Keratinocyte (primary cell): ENCODE results near the gene NDUFA11. TPM values are rescaled to one million over a fixed set of nuclear protein-coding genes. Genes with fewer than 3 reads are reported as not detected.
A peak's percentile ranks its signal among the peaks of the same experiment; 100 is the strongest.

ENCODE experiments used
- DNase-seq: peaks from one replicate; pipeline ENCODE4 v3.0.0-alpha.2; 2011; ENCODE audit warnings: low read depth, missing footprints, low spot score
- FAIRE-seq: peaks from 2 replicates; lab custom pipeline; 2011; peaks lifted over from hg19 to GRCh38; lab: Jason Lieb, UNC
- H2AFZ ChIP-seq: 2 replicates; pipeline ENCODE4 v1.6.0; 2012; ENCODE audit warnings: low read length, control low read depth, inconsistent platforms; ENCODE audit not compliant: control insufficient read depth
- H3K27ac ChIP-seq: 2 replicates; pipeline ENCODE4 v1.5.1; 2011; ENCODE audit warnings: low read length; ENCODE audit not compliant: control insufficient read depth, insufficient read depth
- H3K27me3 ChIP-seq: 3 replicates; pipeline ENCODE4 v1.6.0; 2011; ENCODE audit warnings: low read length; ENCODE audit not compliant: control insufficient read depth, insufficient read depth; ENCODE audit errors: extremely low read depth
- H3K36me3 ChIP-seq, 2 experiments: 2 replicates in 1 of 2; 3 replicates in 1 of 2; pipeline ENCODE4 v1.5.1; 2011; ENCODE audit warnings: low read length in 2 of 2, mild to moderate bottlenecking in 1 of 2; ENCODE audit not compliant: control insufficient read depth in 2 of 2, insufficient read depth in 2 of 2; ENCODE audit errors: extremely low read depth in 1 of 2
- H3K4me1 ChIP-seq: 3 replicates; pipeline ENCODE4 v1.5.1; 2011; ENCODE audit warnings: low read length; ENCODE audit not compliant: control insufficient read depth, insufficient read depth; ENCODE audit errors: extremely low read depth
- H3K4me2 ChIP-seq: 3 replicates; pipeline ENCODE4 v1.6.0; 2011; ENCODE audit warnings: low read depth, low read length; ENCODE audit not compliant: control insufficient read depth, insufficient read depth; ENCODE audit errors: extremely low read depth
- H3K4me3 ChIP-seq, 3 experiments: fragments of 200-600 bp in 1 of 3; sonication (generic) in 1 of 3; 2 replicates in 2 of 3; 3 replicates in 1 of 3; pipeline ENCODE4 v1.5.1; 2011 to 2016; ENCODE audit warnings: low read length in 3 of 3, mild to moderate bottlenecking in 3 of 3, control low read depth in 2 of 3, inconsistent platforms in 1 of 3, low read depth in 1 of 3, mixed read lengths in 1 of 3, mixed run types in 1 of 3, moderate library complexity in 1 of 3; ENCODE audit not compliant: control insufficient read depth in 2 of 3, insufficient read depth in 2 of 3; ENCODE audit errors: extremely low read depth in 1 of 3
- H3K79me2 ChIP-seq: 2 replicates; pipeline ENCODE4 v1.6.0; 2012; ENCODE audit warnings: low read length; ENCODE audit not compliant: control insufficient read depth, insufficient read depth
- H3K9ac ChIP-seq: 3 replicates; pipeline ENCODE4 v1.6.0; 2011; ENCODE audit warnings: low read length; ENCODE audit not compliant: control insufficient read depth, insufficient read depth; ENCODE audit errors: extremely low read depth
- H3K9me1 ChIP-seq: 3 replicates; pipeline ENCODE4 v1.6.0; 2011; ENCODE audit warnings: low read length; ENCODE audit not compliant: control insufficient read depth, insufficient read depth; ENCODE audit errors: extremely low read depth
- H3K9me3 ChIP-seq: 2 replicates; pipeline ENCODE4 v1.5.1; 2012; ENCODE audit warnings: low read depth, low read length; ENCODE audit not compliant: control insufficient read depth
- H4K20me1 ChIP-seq: 3 replicates; pipeline ENCODE4 v1.6.0; 2011; ENCODE audit warnings: low read length; ENCODE audit not compliant: control insufficient read depth, insufficient read depth; ENCODE audit errors: extremely low read depth
- CTCF ChIP-seq, 3 experiments: IDR thresholded peaks in 1 of 3; conservative IDR thresholded peaks in 1 of 3; optimal IDR thresholded peaks in 1 of 3; 2 replicates in 2 of 3; 3 replicates in 1 of 3; pipeline versions ENCODE3 to v1.5.1; 2011; ENCODE audit warnings: low read length in 3 of 3, mild to moderate bottlenecking in 3 of 3, moderate library complexity in 2 of 3, control low read depth in 1 of 3, inconsistent platforms in 1 of 3; ENCODE audit not compliant: insufficient read depth in 2 of 3; ENCODE audit errors: extremely low read depth in 1 of 3
- EZH2 ChIP-seq: IDR thresholded peaks from one replicate; pipeline ENCODE4 v1.6.1; 2012; ENCODE audit warnings: inconsistent platforms, mild to moderate bottlenecking, low read length, moderate library complexity
- dilution Hi-C: fragments of 300-500 bp; cut with MboI; formaldehyde crosslinking; loops from one replicate; pipeline ENCODE4 v1.7.0; 2020; ENCODE audit warnings: low sequenced_read_pairs; ENCODE audit not compliant: extremely low pct_ligation_motif_present
- polyA plus RNA-seq, 5 experiments: library from polyadenylated mRNA; depleted of rRNA in 3 of 5; stranded (reverse) in 3 of 5; stranded (forward) in 1 of 5; unstranded in 1 of 5; fragments of >200 nt; gene quantifications; 1 replicate in 1 of 5; 2 replicates in 3 of 5; 3 replicates in 1 of 5; pipeline versions ENCODE4 v1.2.1 to v1.2.3, GENCODE V29; 2011 to 2012; ENCODE audit warnings: missing spikeins in 2 of 5, low read depth in 1 of 5, low replicate concordance in 1 of 5

Gene NDUFA11
- polyA plus RNA-seq, 1 donor (not counting 4 experiments of a cell fraction or from before 2014, with no cell fraction given): 122 TPM

GRCh38 chr19:5899728-5900526 is 3.7 kb downstream of the NDUFA11 start:
- no peaks in the 10 kb centered on the region for H3K9me1 ChIP-seq
- H3K36me3 ChIP-seq: peaks cover 15 to 22% of the 10 kb centered on the region in 2 experiments
- TF ChIP-seq EZH2 (no peak), CTCF (optimal IDR thresholded peaks at IDR 0.05 in 1 of 3, IDR thresholded peaks at IDR 0.05 in 1 of 3, conservative IDR thresholded peaks at IDR 0.05 in 1 of 3; ENCODE audit: extremely low read depth in 1 of 3, insufficient read depth in 2 of 3, low read length in 3 of 3) (no peak)
- FAIRE-seq (no peak), DNase-seq (no peak)
- peaks cover 5% of the 10 kb centered on the region for H3K4me1 ChIP-seq
- H3K79me2 ChIP-seq: peaks cover 47% of the 10 kb centered on the region
- no peak overlapping the region for H3K4me3 ChIP-seq
- dilution Hi-C loops: no loop called here
- no peak overlapping the region for H3K9ac ChIP-seq
- no peak overlapping the region for H3K4me2 ChIP-seq
- peaks cover 2% of the 10 kb centered on the region for H4K20me1 ChIP-seq
- H3K27me3 ChIP-seq: no peaks in the 10 kb centered on the region
- H2AFZ ChIP-seq: no peak overlapping the region
- H3K9me3 ChIP-seq: no peaks in the 10 kb centered on the region
- no peak overlapping the region for H3K27ac ChIP-seq

GRCh38 chr19:5897189-5897969 is 6.2 kb downstream of the NDUFA11 start:
- no peaks in the 10 kb centered on the region for H3K27me3 ChIP-seq
- FAIRE-seq: no peak
- H3K36me3 ChIP-seq: peaks cover 17 to 22% of the 10 kb centered on the region in 2 experiments
- H3K9me1 ChIP-seq: no peaks in the 10 kb centered on the region
- H4K20me1 ChIP-seq: peaks cover 2% of the 10 kb centered on the region
- peaks cover 18% of the 10 kb centered on the region for H3K4me1 ChIP-seq
- H3K4me2 ChIP-seq: no peak overlapping the region
- H3K4me3 ChIP-seq: no peak overlapping the region
- DNase-seq: no peak
- H3K9me3 ChIP-seq: no peaks in the 10 kb centered on the region
- no peak overlapping the region for H3K9ac ChIP-seq
- peaks cover 36% of the 10 kb centered on the region for H3K79me2 ChIP-seq
- H2AFZ ChIP-seq: no peak overlapping the region
- dilution Hi-C loops: no loop called here
- no peak overlapping the region for H3K27ac ChIP-seq
- TF ChIP-seq CTCF (optimal IDR thresholded peaks at IDR 0.05 in 1 of 3, IDR thresholded peaks at IDR 0.05 in 1 of 3, conservative IDR thresholded peaks at IDR 0.05 in 1 of 3; ENCODE audit: extremely low read depth in 1 of 3, insufficient read depth in 2 of 3, low read length in 3 of 3): peak in 2 of 3 experiments; percentile 10 to 11
- no peak for TF ChIP-seq EZH2
